ENCODE results near the gene CCL20. TPM values are rescaled to one million over a fixed set of nuclear protein-coding genes. Genes with fewer than 3 reads are reported as not detected.
"Not testable (repeated sequence)": the region's sequence is repeated elsewhere in the genome, so short reads cannot be mapped to it uniquely, and the experiment has no call there.

Gene CCL20, protein sequence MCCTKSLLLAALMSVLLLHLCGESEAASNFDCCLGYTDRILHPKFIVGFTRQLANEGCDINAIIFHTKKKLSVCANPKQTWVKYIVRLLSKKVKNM
- not detected for total RNA-seq

DNA sequence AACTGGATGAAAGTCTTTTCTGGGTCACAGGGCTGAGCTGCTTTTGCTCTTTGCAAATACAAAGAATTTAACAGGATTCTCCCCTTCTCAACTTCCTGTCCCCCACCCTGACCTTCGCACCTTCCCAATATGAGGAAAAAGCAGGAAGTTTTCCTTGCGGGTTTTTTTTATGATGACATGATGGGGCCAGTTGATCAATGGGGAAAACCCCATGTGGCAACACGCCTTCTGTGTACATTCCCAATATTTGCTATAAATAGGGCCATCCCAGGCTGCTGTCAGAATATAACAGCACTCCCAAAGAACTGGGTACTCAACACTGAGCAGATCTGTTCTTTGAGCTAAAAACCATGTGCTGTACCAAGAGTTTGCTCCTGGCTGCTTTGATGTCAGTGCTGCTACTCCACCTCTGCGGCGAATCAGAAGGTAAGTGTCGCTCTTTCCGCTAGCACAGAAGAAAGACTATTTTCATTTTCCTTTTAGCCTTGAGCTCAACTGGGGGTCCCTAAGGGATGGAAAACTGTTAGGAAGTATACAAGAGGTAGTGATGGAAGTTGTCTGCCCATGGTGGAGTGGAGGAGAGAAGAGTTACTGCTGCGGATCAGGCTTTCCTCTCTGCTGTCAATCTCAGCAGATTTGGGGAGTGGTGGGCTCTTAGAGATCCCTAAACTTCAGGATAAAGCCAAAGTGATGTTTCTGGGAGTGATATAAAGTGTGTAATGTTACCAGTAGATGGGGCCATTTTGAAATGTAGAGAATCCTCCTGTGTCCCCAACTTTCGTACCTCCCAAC is at the start of gene CCL20:
Gene CCL20, plus strand, starts transcription at position 281 of the 792 bp plus-strand sequence. Its CDS starts 70 bp downstream, at position 351.
- no peak for DNase-seq (ENCODE audit: low read depth in 2 of 3, low spot score in 2 of 3)

DNA sequence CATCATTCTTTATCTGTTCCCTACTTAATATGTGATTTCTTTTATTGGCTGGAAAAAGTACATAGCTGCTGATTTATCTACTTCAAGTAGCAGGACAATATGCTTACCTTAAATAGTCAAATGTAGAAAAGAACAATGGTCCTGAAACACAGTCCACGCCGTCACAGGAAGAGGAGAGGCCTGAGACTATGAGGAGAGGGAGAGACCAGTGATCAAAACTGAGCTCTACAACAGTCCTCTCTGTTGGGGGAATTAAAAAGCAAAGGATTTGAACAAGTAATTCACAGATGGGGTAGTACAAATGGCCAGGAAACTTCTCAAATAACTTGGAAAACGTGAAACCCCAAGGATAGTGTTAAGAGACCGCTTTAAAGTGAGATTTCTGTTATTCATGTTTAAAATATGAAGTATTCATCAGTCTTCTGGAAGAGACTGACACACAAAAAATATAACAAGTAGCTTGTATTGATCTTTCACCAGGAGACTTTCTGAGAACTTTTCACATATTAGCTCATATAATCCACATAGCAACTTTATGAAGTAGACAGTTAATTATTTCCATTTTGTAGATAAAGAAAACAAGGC is 47.8 kb upstream of the CCL20 start:
- no peak for DNase-seq (ENCODE audit: low read depth in 2 of 3, low spot score in 2 of 3)

DNA sequence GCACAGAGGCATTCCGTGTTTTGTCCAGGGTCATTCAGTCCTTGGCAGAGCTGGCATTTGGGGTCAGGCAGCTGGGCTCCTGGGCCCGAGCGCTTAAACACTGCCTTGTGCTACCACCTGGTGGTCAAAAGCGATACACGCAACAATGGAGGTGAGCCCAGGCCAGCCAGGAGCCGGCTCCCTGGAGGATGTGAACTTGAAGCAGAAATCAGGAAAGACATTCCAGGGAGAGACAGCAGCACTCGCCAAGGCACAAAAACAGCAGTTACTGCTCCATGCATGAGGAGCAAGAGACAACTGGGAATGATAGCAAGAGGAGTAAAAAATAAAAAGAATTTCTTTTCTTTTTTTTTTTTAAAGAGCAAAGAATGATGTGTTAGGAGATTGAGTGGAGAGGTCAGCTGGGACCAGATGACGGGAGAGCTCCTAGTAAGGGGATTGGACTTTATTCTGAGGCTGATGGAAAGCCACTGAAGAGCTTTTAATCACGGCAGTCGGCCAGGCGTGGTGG is 47.2 kb upstream of the CCL20 start:
- peak; percentile 14 to 68 (median 48) for DNase-seq (ENCODE audit: low read depth in 2 of 3, low spot score in 2 of 3)

DNA sequence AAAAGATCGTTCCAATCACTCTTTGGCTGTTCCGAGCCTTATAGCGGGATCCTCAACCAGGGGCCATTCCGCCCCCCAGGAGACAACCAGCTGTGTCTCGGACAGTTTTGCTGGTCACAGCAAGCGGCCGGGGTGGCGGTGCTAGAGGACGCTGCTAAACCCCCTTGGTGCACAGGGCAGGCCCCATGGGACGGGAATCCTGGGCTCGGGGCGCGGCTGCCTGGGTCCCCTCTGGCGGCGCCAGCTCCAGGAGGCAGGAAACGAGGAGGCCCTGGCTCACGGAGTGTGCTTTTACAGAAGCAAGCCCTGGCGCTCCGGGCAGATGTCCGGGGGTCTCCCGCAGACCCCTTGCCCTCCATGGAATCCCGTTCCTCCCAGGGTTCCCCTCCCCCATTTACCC is 45.8 kb upstream of the CCL20 start:
- no peak for DNase-seq (ENCODE audit: low read depth in 2 of 3, low spot score in 2 of 3)

DNA sequence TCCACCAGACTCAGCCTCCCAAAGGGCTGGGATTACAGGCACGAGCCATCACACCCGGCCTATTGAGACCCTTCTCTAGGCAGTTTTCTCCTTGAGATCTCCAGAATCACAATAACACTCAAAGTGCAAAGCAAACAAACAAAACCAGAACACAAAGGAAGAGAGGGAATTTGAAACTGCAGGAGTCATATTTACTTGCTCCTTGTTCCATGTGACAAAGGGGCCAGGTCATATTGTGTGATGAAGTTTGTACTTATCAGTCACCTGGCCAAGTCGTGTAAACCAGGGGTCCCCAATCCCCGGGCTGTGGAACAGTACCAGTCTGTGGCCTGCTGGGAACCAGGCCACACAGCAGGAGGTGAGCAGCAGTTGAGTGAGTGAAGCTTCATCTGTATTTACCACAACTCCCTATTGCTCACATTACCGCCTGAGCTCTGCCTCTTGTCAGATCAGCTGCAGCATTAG is 41.4 kb upstream of the CCL20 start:
- DNase-seq (ENCODE audit: low read depth in 2 of 3, low spot score in 2 of 3) = no peak

DNA sequence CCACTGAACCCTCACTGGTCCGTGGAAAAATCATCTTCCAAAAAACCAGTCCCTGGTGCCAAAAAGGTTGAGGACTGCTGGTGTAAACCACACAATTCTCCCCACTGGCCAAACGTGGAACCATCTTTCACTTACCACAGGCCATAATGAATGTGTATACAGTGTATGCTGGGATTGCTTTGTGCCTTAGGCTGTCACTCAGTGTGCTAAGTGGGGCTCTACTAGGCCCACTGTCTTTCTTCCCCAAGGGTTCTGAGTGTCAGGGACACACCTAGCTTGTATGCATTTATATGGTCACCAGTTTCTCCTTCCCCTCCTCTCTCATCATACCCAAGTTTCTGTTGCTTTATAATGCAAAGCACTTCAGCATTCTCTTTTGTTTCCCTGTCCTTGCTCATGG is 40.7 kb upstream of the CCL20 start:
- DNase-seq (ENCODE audit: low read depth in 2 of 3, low spot score in 2 of 3) = no peak

DNA sequence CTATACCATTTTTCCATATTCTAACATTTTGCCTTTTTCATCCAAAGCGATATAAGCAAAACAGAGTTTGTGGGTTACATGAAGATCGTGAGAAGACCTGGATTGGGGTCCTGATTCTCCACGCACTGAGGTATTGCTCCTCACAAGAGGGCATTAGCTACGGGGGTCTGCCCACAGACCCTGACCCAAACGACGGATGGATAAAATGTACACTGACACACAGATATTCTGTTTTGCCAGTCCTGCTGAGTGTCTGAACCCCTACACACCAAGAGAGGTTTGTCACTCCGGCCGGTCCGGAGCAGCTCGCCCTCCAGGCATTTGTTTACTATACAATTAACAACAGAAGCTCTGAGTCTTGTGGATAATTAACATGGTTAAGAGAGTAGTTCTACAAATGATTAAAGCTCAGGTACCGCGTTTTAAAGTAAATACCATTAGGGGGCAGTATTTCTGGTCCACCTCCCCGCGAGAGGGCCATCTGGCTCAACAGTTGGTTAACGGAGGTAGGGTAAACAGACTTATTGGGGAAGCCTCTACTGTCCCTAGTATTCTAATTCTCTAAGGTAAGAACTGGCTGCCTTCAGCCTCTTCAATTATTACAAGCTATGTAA is 39.5 kb upstream of the CCL20 start:
- DNase-seq (ENCODE audit: low read depth in 2 of 3, low spot score in 2 of 3) = no peak

DNA sequence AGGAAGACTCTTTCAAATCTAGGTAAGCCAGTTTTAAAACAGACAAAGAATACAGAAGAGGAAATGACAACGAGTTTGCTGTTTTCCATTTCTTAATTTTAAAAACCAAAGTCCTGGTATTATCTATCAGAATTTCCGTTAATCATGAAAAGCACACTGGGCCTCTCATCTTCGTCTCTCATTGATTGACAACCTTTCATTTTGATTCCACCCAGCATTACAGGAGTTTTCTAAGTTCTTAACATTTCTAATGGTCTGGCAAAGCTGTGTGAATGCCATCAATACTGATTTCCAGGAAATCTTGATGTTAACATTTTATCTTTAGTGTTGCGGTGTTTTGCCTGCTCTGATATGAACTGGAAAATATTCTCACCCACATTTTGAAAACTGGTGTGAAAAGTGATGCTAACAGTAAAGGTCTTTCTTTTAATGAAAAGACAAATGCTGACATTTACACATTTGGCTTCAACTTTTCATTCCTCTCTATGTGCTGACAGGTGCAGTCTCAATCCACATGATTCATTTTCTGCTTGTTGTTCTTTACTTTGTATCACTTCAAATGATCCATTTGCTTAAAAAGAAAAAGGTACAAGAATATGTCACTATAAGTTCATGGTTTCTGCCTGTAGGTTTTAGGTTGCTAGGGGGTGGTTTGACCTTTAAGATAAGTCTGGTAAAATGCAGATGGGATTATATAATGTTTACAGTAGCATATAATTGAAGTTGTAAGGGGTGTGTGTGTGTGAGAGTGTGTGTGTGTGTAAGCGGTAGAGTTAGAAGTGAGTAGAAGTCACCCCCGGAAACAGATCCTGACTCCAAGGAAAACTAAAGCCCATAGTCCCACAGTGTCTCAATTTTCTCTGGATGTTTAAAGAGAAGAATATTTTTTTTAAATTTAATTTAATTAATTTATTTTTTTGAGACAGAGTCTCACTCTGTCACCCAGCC is 38.5 kb upstream of the CCL20 start:
- no peak for DNase-seq (ENCODE audit: low read depth in 2 of 3, low spot score in 2 of 3)

DNA sequence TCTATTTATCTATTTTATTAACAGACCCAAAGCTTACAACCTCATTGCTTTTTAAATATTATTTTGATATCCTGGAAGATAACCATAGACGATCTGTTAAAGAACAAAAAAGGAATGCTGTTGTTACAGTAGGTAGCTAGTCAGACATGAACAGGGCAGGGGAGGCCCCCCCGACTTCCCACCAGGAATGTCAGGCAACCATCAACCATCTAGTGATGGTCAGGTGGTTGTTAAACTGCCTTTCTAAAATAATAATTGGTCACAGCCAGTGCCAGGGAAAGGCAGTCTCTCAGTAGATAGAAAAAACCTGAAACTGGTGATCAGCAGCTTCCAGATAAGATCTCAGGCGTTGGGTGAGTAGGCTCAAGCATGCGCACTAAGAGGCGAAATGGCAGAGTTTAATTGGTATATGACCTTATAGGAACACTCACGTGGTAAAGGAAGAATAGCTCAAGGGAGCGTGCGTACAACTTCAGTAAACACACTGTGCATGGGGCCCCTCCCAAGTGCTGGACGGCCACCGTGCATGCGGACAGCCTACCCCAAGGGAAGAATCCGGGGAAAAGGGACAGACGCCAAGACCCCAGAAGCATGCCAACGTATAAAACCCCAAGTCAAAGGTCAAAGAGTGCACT is 32.5 kb upstream of the CCL20 start:
- DNase-seq (ENCODE audit: low read depth in 2 of 3, low spot score in 2 of 3) = no peak

DNA sequence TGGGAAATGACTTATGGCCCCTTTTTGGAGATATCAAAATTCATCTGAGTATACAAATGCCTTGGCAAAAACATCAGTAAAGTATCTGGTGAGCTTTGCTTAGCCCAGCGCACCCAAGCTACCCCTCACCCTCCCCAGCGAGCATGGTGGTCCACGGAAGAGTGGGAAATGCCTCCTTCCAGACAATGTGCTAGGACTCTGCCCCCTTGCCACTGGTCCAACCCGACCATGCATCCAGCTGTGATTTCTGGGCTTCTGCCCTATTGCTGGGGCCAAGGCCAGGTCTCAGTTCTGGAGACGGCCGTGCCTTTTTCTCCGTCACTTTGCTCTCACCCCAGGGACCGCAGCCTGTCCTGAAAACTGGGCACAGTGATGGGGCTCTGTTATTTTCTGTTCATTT is 31.8 kb upstream of the CCL20 start:
- no peak for DNase-seq (ENCODE audit: low read depth in 2 of 3, low spot score in 2 of 3)

DNA sequence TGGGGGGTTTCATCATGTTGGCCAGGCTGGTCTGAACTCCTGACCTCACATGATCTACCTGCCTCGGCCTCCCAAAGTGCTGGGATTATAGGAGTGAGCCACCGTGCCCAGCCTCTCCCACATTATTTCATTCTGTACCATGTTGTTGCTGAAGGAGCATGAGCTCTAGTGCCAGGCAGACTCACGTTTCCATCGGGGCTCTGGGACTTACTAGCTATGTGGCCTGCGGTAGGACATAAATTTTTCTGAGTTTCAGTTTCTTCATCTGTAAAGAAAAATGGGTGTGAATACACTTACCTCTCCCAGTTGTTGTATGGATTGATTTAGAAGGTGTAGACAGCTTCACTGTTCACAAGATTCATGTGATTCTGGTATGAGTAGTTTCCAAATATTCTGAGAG is 30.8 kb upstream of the CCL20 start:
- no peak for DNase-seq (ENCODE audit: low read depth in 2 of 3, low spot score in 2 of 3)

DNA sequence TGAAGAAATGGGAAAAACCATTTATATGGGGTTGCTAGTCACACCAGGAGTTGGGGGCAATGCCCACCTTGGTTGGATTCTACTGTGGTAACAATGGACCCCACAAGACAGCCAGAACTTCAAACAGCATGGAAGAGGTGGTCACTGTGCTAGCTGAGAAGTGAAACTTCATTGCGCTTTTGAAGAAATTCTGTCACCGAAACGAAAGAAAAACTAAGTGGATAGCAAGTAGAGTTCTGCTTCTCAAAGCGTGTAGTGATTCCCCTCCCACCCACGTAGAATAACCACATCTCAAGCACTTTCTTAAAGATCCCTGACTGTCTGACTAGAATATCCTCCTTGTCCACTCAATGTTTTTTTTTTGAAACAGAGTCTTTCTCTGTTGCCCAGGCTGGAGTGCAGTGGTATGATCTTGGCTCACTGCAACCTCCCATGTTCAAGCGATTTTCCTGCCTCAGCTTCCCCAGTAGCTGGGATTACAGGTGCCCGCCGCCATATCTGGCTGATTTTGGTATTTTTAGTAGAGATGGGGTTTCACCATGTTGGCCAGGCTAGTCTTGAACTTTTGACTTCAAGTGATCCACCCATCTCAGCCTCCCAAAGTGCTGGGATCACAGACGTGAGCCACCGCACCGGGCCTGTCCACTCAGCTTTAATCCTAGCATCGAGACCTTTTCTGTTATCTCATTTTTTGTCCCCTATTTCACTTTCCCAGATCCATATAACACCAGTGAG is 30.1 kb upstream of the CCL20 start:
- peak in 2 of 3 donors; percentile 24 to 54 for DNase-seq (ENCODE audit: low read depth in 2 of 3, low spot score in 2 of 3)

DNA sequence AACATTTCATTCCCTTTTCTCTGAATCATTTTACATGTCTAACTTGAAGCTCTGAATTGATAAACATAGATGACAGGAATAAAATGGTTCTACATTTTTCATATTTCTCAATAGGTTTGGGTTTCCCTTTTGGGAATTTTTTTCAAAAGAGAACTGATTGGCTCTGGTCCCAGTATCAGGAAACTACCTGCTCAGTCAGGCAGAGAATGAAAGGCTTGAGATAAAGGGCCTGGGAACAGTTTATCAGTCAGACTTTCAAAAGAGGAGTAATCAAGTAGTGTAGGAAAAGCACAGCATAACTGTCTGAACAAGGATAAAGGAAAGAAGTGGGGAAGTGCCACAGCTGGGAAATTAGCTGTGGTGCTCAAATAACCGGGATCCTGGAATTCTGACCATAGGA is 28.3 kb upstream of the CCL20 start:
- no peak for DNase-seq (ENCODE audit: low read depth in 2 of 3, low spot score in 2 of 3)

DNA sequence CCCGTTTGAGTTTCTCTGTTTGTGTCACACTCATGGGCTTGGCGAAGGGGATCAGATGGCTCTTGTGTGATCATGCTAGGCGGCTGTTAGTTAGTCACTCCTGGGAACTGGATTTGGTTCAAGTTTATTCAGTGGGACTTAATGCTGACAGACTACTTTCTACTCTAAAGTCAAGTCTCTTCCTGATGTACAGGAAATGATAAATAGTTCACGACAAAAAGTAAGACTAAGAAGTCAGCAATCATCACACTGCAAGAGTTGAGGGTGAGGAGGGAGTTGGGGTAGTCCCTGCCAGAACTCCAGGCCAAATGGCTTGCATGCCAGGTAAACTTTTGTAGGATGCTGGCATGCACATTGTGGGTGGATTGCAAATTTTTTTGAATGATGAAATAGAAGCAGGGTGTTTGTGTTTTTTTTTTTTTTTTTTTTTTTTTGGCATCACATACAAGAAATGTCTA is 25.1 kb upstream of the CCL20 start:
- DNase-seq (ENCODE audit: low read depth in 2 of 3, low spot score in 2 of 3) = no peak

DNA sequence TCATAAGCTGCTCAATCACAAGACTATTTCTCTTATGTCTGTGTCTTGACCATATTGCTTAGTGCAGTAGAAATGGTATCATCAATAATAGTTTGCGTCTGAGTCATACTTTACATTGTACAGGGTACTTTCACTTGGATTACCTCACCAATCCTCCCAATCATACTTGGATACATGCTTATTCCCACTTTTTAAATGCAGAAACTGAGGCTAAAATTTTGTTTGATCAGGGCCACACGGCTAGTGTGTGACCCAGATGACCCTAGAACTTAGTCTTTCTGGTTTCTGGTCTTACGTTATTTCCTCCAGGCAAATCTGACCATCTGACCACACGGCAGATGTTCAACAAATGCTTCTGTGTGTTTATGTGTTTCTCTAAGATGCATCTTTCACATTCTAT is 23.8 kb upstream of the CCL20 start:
- DNase-seq (ENCODE audit: low read depth in 2 of 3, low spot score in 2 of 3) = no peak

DNA sequence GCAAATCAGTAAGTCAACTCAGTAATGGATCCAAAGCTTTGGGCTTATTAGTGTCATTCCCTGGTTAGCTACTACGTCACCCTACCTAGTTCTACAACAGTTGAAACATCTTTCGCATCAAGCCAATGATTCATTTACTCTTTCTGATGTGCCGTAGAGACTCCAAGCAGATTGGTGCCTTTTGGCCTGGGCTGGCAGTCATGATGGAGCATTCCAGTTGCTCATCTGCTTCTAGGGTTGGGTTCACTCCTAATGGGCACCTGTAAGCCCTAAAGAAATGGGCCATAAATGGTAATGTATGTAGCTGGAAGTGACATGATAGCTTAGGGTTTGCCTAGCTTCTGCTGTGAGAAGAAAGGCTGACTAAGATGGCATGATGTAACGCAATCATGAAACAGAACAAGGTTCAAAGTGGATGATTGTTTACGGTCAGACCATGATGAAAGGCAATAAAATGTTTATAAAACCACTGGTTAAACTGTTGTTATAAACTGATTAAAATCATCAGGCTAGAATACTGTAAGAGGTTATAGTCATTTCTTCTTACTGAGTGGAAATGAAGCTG is 20.4 kb upstream of the CCL20 start:
- DNase-seq (ENCODE audit: low read depth in 2 of 3, low spot score in 2 of 3) = no peak

DNA sequence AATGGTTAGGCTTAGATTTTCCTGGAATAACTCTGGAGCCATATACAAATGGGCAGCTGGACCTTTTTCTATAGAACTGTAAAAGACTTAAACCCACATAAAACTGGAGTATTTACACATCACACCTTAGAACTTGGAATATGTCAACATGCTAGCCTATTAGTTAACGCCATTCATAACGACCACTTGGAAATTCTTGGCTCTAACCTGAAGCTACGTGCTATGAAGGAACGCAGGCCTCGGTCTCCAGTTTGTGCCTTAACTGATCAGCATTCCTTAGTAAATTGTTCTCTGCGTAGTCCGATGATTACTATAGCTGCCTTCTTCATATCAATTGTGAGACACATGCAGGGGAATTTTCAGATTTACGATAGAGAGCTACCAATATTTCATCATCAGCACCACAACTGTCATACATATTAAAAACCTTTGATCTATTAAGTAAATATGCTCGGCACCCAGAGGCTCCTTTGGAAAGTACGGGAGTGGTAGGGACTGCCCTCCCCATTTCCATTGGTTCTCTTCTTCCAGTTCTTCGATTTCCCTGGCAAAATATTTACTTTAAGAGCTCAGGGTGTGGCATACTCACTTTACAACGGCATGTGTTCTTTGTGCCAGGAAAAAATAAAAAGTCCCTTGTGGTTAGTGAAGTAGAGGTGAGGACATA is 17.5 kb upstream of the CCL20 start:
- DNase-seq (ENCODE audit: low read depth in 2 of 3, low spot score in 2 of 3) = no peak

DNA sequence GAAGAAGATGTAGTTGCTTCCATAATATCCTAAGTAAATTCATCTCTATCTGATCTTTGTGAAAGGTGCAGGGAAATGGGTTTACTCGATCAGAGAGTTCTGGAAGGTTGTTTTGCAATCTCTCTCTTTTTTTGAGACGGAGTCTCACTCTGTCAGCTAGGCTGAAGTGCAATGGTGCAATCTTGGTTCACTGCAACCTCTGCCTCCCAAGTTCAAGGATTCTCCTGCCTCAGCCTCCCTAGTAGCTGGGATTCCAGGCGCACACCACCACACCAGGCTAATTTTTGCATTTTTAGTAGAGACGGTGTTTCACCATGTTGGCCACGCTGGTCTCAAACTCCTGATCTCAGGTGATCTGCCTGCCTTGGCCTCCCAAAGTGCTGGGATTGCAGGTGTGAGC is 16.9 kb upstream of the CCL20 start:
- DNase-seq (ENCODE audit: low read depth in 2 of 3, low spot score in 2 of 3) = not testable (repeated sequence)

Data from hematopoietic multipotent progenitor cell (in vitro differentiated cells).